ENCODE data around the gene TOMM70. TPM values are rescaled to one million over a fixed set of nuclear protein-coding genes. Genes with fewer than 3 reads are reported as not detected.

The TOMM70 gene
- total and polyA plus RNA-seq, 2 donors (not counting 3 experiments of a cell fraction or from before 2014, with no cell fraction given), result 7.6 to 32.3 TPM

GRCh38 chr3:100317912-100318311 is 83.0 kb downstream of the TOMM70 start:
- Histone ChIP-seq H3K9me3 (replicated peaks; ENCODE audit: control insufficient read depth, insufficient read depth, low read length) (no peaks in the 10 kb centered on the region), H4K20me1 (replicated peaks; ENCODE audit: control insufficient read depth, extremely low read depth, insufficient read depth, low read length) (no peaks in the 10 kb centered on the region), H3K79me2 (ENCODE audit: control insufficient read depth, insufficient read depth, low read length) (no peaks in the 10 kb centered on the region), H3K9me1 (replicated peaks; ENCODE audit: control insufficient read depth, extremely low read depth, insufficient read depth, low read length) (no peaks in the 10 kb centered on the region), H3K4me2 (ENCODE audit: insufficient read depth, low read length) (no peak overlapping the region), H2AFZ (ENCODE audit: low read depth, low read length) (no peak overlapping the region), H3K4me3 (replicated peaks in 1 of 3; ENCODE audit: insufficient read depth in 1 of 3, low read depth in 1 of 3, low read length in 3 of 3) (no peak overlapping the region), H3K27me3 (ENCODE audit: control insufficient read depth in 2 of 2, insufficient read depth in 2 of 2, low read length in 2 of 2) (no peaks in the 10 kb centered on the region), H3K36me3 (ENCODE audit: control insufficient read depth in 2 of 2, extremely low read depth in 1 of 2, insufficient read depth in 2 of 2, low read length in 2 of 2) (peaks cover 0 to 5% of the 10 kb centered on the region in 2 experiments), H3K9ac (replicated peaks; ENCODE audit: extremely low read depth, insufficient read depth, low read length) (no peak overlapping the region), H3K27ac (ENCODE audit: insufficient read depth, low read depth, low read length) (no peak overlapping the region), H3K4me1 (ENCODE audit: control insufficient read depth, extremely low read depth, insufficient read depth, low read length) (no peaks in the 10 kb centered on the region)
- TF ChIP-seq JUN (IDR thresholded peaks at IDR 0.05; ENCODE audit: borderline replicate concordance, insufficient read depth, insufficient read length, low read depth) (no peak), POLR2A (IDR thresholded peaks at IDR 0.05; ENCODE audit: low read depth, low read length) (no peak), EZH2 (IDR thresholded peaks at IDR 0.05; ENCODE audit: borderline replicate concordance, low read depth, low read length, severe bottlenecking) (no peak), MYC (IDR thresholded peaks at IDR 0.05; ENCODE audit: low read depth, low read length) (no peak), MAX (IDR thresholded peaks at IDR 0.05; ENCODE audit: insufficient read depth, insufficient read length) (no peak), CTCF (IDR thresholded peaks at IDR 0.05; ENCODE audit: extremely low read depth in 1 of 2, insufficient read depth in 1 of 2, low read depth in 1 of 2, low read length in 2 of 2) (no peak), FOS (IDR thresholded peaks at IDR 0.05; ENCODE audit: borderline replicate concordance, insufficient read depth, low read length) (no peak), GATA2 (IDR thresholded peaks at IDR 0.05; ENCODE audit: insufficient read depth, insufficient read length, low read depth, low read length) (no peak), POLR2AphosphoS5 (IDR thresholded peaks at IDR 0.05; ENCODE audit: insufficient read depth, low read depth, low read length) (no peak)
- intact Hi-C loops (cut with micrococcal nuclease) (loop anchor here (5.0 kb wide), 1 partner anchor 486 kb away; no protein-coding TSS in a partner anchor), dilution Hi-C loops (cut with MboI; ENCODE audit: extremely low pct_ligation_motif_present, low sequenced_read_pairs) (no loop called here)
- DNase-seq (ENCODE audit: low read depth, low spot score) (no peak), FAIRE-seq (no peak)
- ChIA-PET POLR2A (no interaction called here), CTCF (interaction anchor here (1.1 to 3.2 kb wide), 5 partner anchors 50 to 484 kb away, joined by 4 to 50 read pairs (median 10); no protein-coding TSS in a partner anchor)
- BruUV-seq (replicated peaks), result no TSS peak

Data from endothelial cell of umbilical vein (primary cell).